ENCODE measurements around the gene TTLL10.
"Not testable (repeated sequence)": the region's sequence is repeated elsewhere in the genome, so short reads cannot be mapped to it uniquely, and the experiment has no call there.

The TTLL10 gene

GRCh38 chr1:1134300-1134970 lies 39.2 kb upstream of the TTLL10 start:
- H3K36me3 ChIP-seq (ENCODE audit: insufficient read depth, low read length): no peaks in the 10 kb centered on the region
- H3K9ac ChIP-seq (ENCODE audit: low read depth, low read length): no peak overlapping the region
- H3K4me1 ChIP-seq (ENCODE audit: insufficient read depth, low read length): no peaks in the 10 kb centered on the region
- no peaks in the 10 kb centered on the region for H3K9me3 ChIP-seq (ENCODE audit: control insufficient read depth, insufficient read depth, low read length)

- Histone ChIP-seq H3K4me1 (ENCODE audit: insufficient read depth, low read length) (no peaks in the 10 kb centered on the region), H3K9me3 (ENCODE audit: control insufficient read depth, insufficient read depth, low read length) (no peaks in the 10 kb centered on the region), H3K9ac (ENCODE audit: low read depth, low read length) (no peak overlapping the region), H3K36me3 (ENCODE audit: insufficient read depth, low read length) (no peaks in the 10 kb centered on the region)
These were observed 38.1 kb upstream of the TTLL10 start for GRCh38 chr1:1135339-1136136.

- Histone ChIP-seq H3K9ac (ENCODE audit: low read depth, low read length) (no peak overlapping the region), H3K36me3 (ENCODE audit: insufficient read depth, low read length) (no peaks in the 10 kb centered on the region), H3K4me1 (ENCODE audit: insufficient read depth, low read length) (peaks cover 2% of the 10 kb centered on the region; the same call in 1 of the 2 replicates), H3K9me3 (ENCODE audit: control insufficient read depth, insufficient read depth, low read length) (no peaks in the 10 kb centered on the region)
These were observed 37.0 kb upstream of the TTLL10 start for GRCh38 chr1:1136547-1137230.

- Histone ChIP-seq H3K9ac (ENCODE audit: low read depth, low read length) (no peak overlapping the region), H3K36me3 (ENCODE audit: insufficient read depth, low read length) (no peaks in the 10 kb centered on the region), H3K4me1 (ENCODE audit: insufficient read depth, low read length) (peaks cover 2% of the 10 kb centered on the region; the same call in 1 of the 2 replicates), H3K9me3 (ENCODE audit: control insufficient read depth, insufficient read depth, low read length) (no peaks in the 10 kb centered on the region)
These were observed 36.2 kb upstream of the TTLL10 start for GRCh38 chr1:1137256-1138045.

- Histone ChIP-seq H3K4me1 (ENCODE audit: insufficient read depth, low read length) (peaks cover 7% of the 10 kb centered on the region; the same call in 1 of the 2 replicates), H3K36me3 (ENCODE audit: insufficient read depth, low read length) (no peaks in the 10 kb centered on the region)
These were observed 33.0 kb upstream of the TTLL10 start for GRCh38 chr1:1140673-1141072.

GRCh38 chr1:1141244-1141910 lies 32.3 kb upstream of the TTLL10 start:
- Histone ChIP-seq H3K9ac (ENCODE audit: low read depth, low read length) (no peak overlapping the region), H3K4me1 (ENCODE audit: insufficient read depth, low read length) (peaks cover 7% of the 10 kb centered on the region; the same call in 1 of the 2 replicates), H3K36me3 (ENCODE audit: insufficient read depth, low read length) (no peaks in the 10 kb centered on the region), H3K9me3 (ENCODE audit: control insufficient read depth, insufficient read depth, low read length) (no peaks in the 10 kb centered on the region)

More at GRCh38 chr1:1140673-1141072, 33.0 kb upstream of the TTLL10 start:
- H3K9me3 ChIP-seq (ENCODE audit: control insufficient read depth, insufficient read depth, low read length): no peaks in the 10 kb centered on the region
- H3K9ac ChIP-seq (ENCODE audit: low read depth, low read length): no peak overlapping the region

- Histone ChIP-seq H3K4me1 (ENCODE audit: insufficient read depth, low read length) (peaks cover 7% of the 10 kb centered on the region; the same call in 1 of the 2 replicates), H3K36me3 (ENCODE audit: insufficient read depth, low read length) (no peaks in the 10 kb centered on the region), H3K9me3 (ENCODE audit: control insufficient read depth, insufficient read depth, low read length) (no peaks in the 10 kb centered on the region), H3K9ac (ENCODE audit: low read depth, low read length) (no peak overlapping the region)
These were observed 31.8 kb upstream of the TTLL10 start for GRCh38 chr1:1141911-1142250.

- not testable (repeated sequence) for H3K4me1 ChIP-seq (ENCODE audit: insufficient read depth, low read length); H3K36me3 ChIP-seq (ENCODE audit: insufficient read depth, low read length); H3K9ac ChIP-seq (ENCODE audit: low read depth, low read length); H3K9me3 ChIP-seq (ENCODE audit: control insufficient read depth, insufficient read depth, low read length)
These were observed 31.3 kb upstream of the TTLL10 start for GRCh38 chr1:1142352-1142751.

- H3K9me3 ChIP-seq (ENCODE audit: control insufficient read depth, insufficient read depth, low read length): no peaks in the 10 kb centered on the region
- H3K36me3 ChIP-seq (ENCODE audit: insufficient read depth, low read length): no peaks in the 10 kb centered on the region
- H3K9ac ChIP-seq (ENCODE audit: low read depth, low read length): no peak overlapping the region; the same call in 1 of the 2 replicates
- H3K4me1 ChIP-seq (ENCODE audit: insufficient read depth, low read length): peaks cover 7% of the 10 kb centered on the region; the same call in 1 of the 2 replicates
These were observed 30.8 kb upstream of the TTLL10 start for GRCh38 chr1:1142844-1143243.

GRCh38 chr1:1143636-1144035 lies 30.0 kb upstream of the TTLL10 start:
- Histone ChIP-seq H3K9me3 (ENCODE audit: control insufficient read depth, insufficient read depth, low read length) (no peaks in the 10 kb centered on the region), H3K4me1 (ENCODE audit: insufficient read depth, low read length) (peaks cover 7% of the 10 kb centered on the region; the same call in 1 of the 2 replicates), H3K9ac (ENCODE audit: low read depth, low read length) (no peak overlapping the region)

GRCh38 chr1:1144122-1144842 lies 29.4 kb upstream of the TTLL10 start:
- no peak overlapping the region; the same call in 1 of the 2 replicates for H3K9ac ChIP-seq (ENCODE audit: low read depth, low read length)
- H3K4me1 ChIP-seq (ENCODE audit: insufficient read depth, low read length): peaks cover 7% of the 10 kb centered on the region; the same call in 1 of the 2 replicates
- H3K36me3 ChIP-seq (ENCODE audit: insufficient read depth, low read length): no peaks in the 10 kb centered on the region
- no peaks in the 10 kb centered on the region for H3K9me3 ChIP-seq (ENCODE audit: control insufficient read depth, insufficient read depth, low read length)

More at GRCh38 chr1:1143636-1144035, 30.0 kb upstream of the TTLL10 start:
- H3K36me3 ChIP-seq (ENCODE audit: insufficient read depth, low read length): no peaks in the 10 kb centered on the region

GRCh38 chr1:1144843-1145546 lies 28.7 kb upstream of the TTLL10 start:
- Histone ChIP-seq H3K4me1 (ENCODE audit: insufficient read depth, low read length) (peaks cover 7% of the 10 kb centered on the region; the same call in 1 of the 2 replicates), H3K9ac (ENCODE audit: low read depth, low read length) (no peak overlapping the region), H3K9me3 (ENCODE audit: control insufficient read depth, insufficient read depth, low read length) (no peaks in the 10 kb centered on the region), H3K36me3 (ENCODE audit: insufficient read depth, low read length) (no peaks in the 10 kb centered on the region)
